DMS 273 treated with DMSO at 0.1 percent for 48 hours (cell line): ENCODE data around the gene ZDHHC11.
"Not testable (repeated sequence)": the region's sequence is repeated elsewhere in the genome, so short reads cannot be mapped to it uniquely, and the experiment has no call there.

Experiments
- DNase-seq: peaks from one replicate; lab custom pipeline; 2025; lab: John Stamatoyannopoulos, UW

ZDHHC11 gene

GRCh38 chr5:878677-879076, 27.9 kb upstream of the ZDHHC11 start:
- not testable (repeated sequence) for DNase-seq

- DNase-seq = no peak
Measured at GRCh38 chr5:878125-878524, 27.3 kb upstream of the ZDHHC11 start.

GRCh38 chr5:876398-877365, 25.9 kb upstream of the ZDHHC11 start:
- DNase-seq = no peak

- no peak for DNase-seq
Measured at GRCh38 chr5:875931-876330, 25.1 kb upstream of the ZDHHC11 start.

GRCh38 chr5:873328-873727, 22.5 kb upstream of the ZDHHC11 start:
- DNase-seq = no peak

GRCh38 chr5:872301-872700, 21.5 kb upstream of the ZDHHC11 start:
- no peak for DNase-seq

GRCh38 chr5:871596-872298, 21.0 kb upstream of the ZDHHC11 start:
- DNase-seq = no peak

GRCh38 chr5:870956-871355, 20.2 kb upstream of the ZDHHC11 start:
- no peak for DNase-seq

GRCh38 chr5:868428-869135, 17.8 kb upstream of the ZDHHC11 start:
- no peak for DNase-seq

GRCh38 chr5:867300-867870, 16.6 kb upstream of the ZDHHC11 start:
- no peak for DNase-seq

GRCh38 chr5:865771-866170, 15.0 kb upstream of the ZDHHC11 start:
- DNase-seq = no peak

- DNase-seq = no peak
Measured at GRCh38 chr5:865168-865521, 14.4 kb upstream of the ZDHHC11 start.

- DNase-seq = no peak
Measured at GRCh38 chr5:864492-865167, 13.8 kb upstream of the ZDHHC11 start.

- no peak for DNase-seq
Measured at GRCh38 chr5:863244-863805, 12.5 kb upstream of the ZDHHC11 start.

- DNase-seq = no peak
Measured at GRCh38 chr5:862367-863243, 11.8 kb upstream of the ZDHHC11 start.

GRCh38 chr5:861442-862366, 10.9 kb upstream of the ZDHHC11 start:
- no peak for DNase-seq

- no peak for DNase-seq
Measured at GRCh38 chr5:860506-861150, 9.8 kb upstream of the ZDHHC11 start.

GRCh38 chr5:859798-860296, 9.1 kb upstream of the ZDHHC11 start:
- no peak for DNase-seq

- DNase-seq = no peak
Measured at GRCh38 chr5:859391-859790, 8.6 kb upstream of the ZDHHC11 start.
